ENCODE data around the gene ATP2C2.

Gene ATP2C2

GRCh38 chr16:84475643-84476240 is 107.4 kb downstream of the ATP2C2 start:
- Histone ChIP-seq H3K9me2 (replicated peaks; ENCODE audit: control insufficient read depth, low read length) (no peaks in the 10 kb centered on the region), H3K27ac (ENCODE audit: low read depth, low read length) (no peak overlapping the region), H3K36me3 (ENCODE audit: control insufficient read depth, low read length) (no peaks in the 10 kb centered on the region), H3K27me3 (ENCODE audit: control insufficient read depth, low read length) (no peaks in the 10 kb centered on the region), H3K4me3 (ENCODE audit: low read length) (no peak overlapping the region), H3K4me1 (ENCODE audit: control insufficient read depth, low read length) (no peaks in the 10 kb centered on the region), H4K20me1 (ENCODE audit: control insufficient read depth, insufficient read depth, low read depth, low read length) (no peaks in the 10 kb centered on the region), H3K4me2 (ENCODE audit: low read length) (no peak overlapping the region), H3F3A (ENCODE audit: control insufficient read depth, insufficient read depth) (no peaks in the 10 kb centered on the region), H3K79me2 (ENCODE audit: control insufficient read depth, low read length) (no peaks in the 10 kb centered on the region), H3K9me3 (ENCODE audit: control insufficient read depth, insufficient read depth, low read length) (no peaks in the 10 kb centered on the region; the same call in 1 of the 2 replicates)
- TF ChIP-seq EZH2phosphoT487 (IDR thresholded peaks at IDR 0.05; ENCODE audit: borderline replicate concordance, low read length) (no peak), CTCF (IDR thresholded peaks at IDR 0.05; ENCODE audit: low read depth, low read length, poor library complexity, severe bottlenecking) (no peak)

GRCh38 chr16:84476401-84476800 is 108.1 kb downstream of the ATP2C2 start:
- H3K79me2 ChIP-seq (ENCODE audit: control insufficient read depth, low read length) = no peaks in the 10 kb centered on the region
- TF ChIP-seq EZH2phosphoT487 (IDR thresholded peaks at IDR 0.05; ENCODE audit: borderline replicate concordance, low read length) = no peak
- no peak for TF ChIP-seq CTCF (IDR thresholded peaks at IDR 0.05; ENCODE audit: low read depth, low read length, poor library complexity, severe bottlenecking)
- H3K4me2 ChIP-seq (ENCODE audit: low read length) = no peak overlapping the region
- H3K4me3 ChIP-seq (ENCODE audit: low read length) = no peak overlapping the region
- H3K36me3 ChIP-seq (ENCODE audit: control insufficient read depth, low read length) = no peaks in the 10 kb centered on the region
- no peak overlapping the region for H3K27ac ChIP-seq (ENCODE audit: low read depth, low read length)
- no peaks in the 10 kb centered on the region for H3K4me1 ChIP-seq (ENCODE audit: control insufficient read depth, low read length)
- no peaks in the 10 kb centered on the region for H3K27me3 ChIP-seq (ENCODE audit: control insufficient read depth, low read length)
- H3F3A ChIP-seq (ENCODE audit: control insufficient read depth, insufficient read depth) = no peaks in the 10 kb centered on the region
- no peaks in the 10 kb centered on the region for H4K20me1 ChIP-seq (ENCODE audit: control insufficient read depth, insufficient read depth, low read depth, low read length)
- H3K9me2 ChIP-seq (replicated peaks; ENCODE audit: control insufficient read depth, low read length) = no peaks in the 10 kb centered on the region
- H3K9me3 ChIP-seq (ENCODE audit: control insufficient read depth, insufficient read depth, low read length) = no peaks in the 10 kb centered on the region; the same call in 1 of the 2 replicates

- H3K27ac ChIP-seq (ENCODE audit: low read depth, low read length) = no peak overlapping the region
- no peaks in the 10 kb centered on the region for H3K27me3 ChIP-seq (ENCODE audit: control insufficient read depth, low read length)
- no peak overlapping the region for H3K4me2 ChIP-seq (ENCODE audit: low read length)
- no peaks in the 10 kb centered on the region for H3K4me1 ChIP-seq (ENCODE audit: control insufficient read depth, low read length)
- H4K20me1 ChIP-seq (ENCODE audit: control insufficient read depth, insufficient read depth, low read depth, low read length) = no peaks in the 10 kb centered on the region
- no peak overlapping the region for H3K4me3 ChIP-seq (ENCODE audit: low read length)
- no peaks in the 10 kb centered on the region for H3K36me3 ChIP-seq (ENCODE audit: control insufficient read depth, low read length)
- H3K9me2 ChIP-seq (replicated peaks; ENCODE audit: control insufficient read depth, low read length) = no peaks in the 10 kb centered on the region
- no peaks in the 10 kb centered on the region for H3K9me3 ChIP-seq (ENCODE audit: control insufficient read depth, insufficient read depth, low read length)
- no peak for TF ChIP-seq EZH2phosphoT487 (IDR thresholded peaks at IDR 0.05; ENCODE audit: borderline replicate concordance, low read length)
- no peaks in the 10 kb centered on the region for H3K79me2 ChIP-seq (ENCODE audit: control insufficient read depth, low read length)
- no peaks in the 10 kb centered on the region for H3F3A ChIP-seq (ENCODE audit: control insufficient read depth, insufficient read depth)
These were observed 109.3 kb downstream of the ATP2C2 start for GRCh38 chr16:84477661-84478060.

- H3F3A ChIP-seq (ENCODE audit: control insufficient read depth, insufficient read depth) = no peaks in the 10 kb centered on the region
- H4K20me1 ChIP-seq (ENCODE audit: control insufficient read depth, insufficient read depth, low read depth, low read length) = no peaks in the 10 kb centered on the region
- H3K27me3 ChIP-seq (ENCODE audit: control insufficient read depth, low read length) = no peaks in the 10 kb centered on the region
- no peak overlapping the region for H3K4me3 ChIP-seq (ENCODE audit: low read length)
- H3K27ac ChIP-seq (ENCODE audit: low read depth, low read length) = no peak overlapping the region
- no peaks in the 10 kb centered on the region for H3K36me3 ChIP-seq (ENCODE audit: control insufficient read depth, low read length)
- no peaks in the 10 kb centered on the region for H3K9me3 ChIP-seq (ENCODE audit: control insufficient read depth, insufficient read depth, low read length)
- H3K9me2 ChIP-seq (replicated peaks; ENCODE audit: control insufficient read depth, low read length) = no peaks in the 10 kb centered on the region
- H3K79me2 ChIP-seq (ENCODE audit: control insufficient read depth, low read length) = no peaks in the 10 kb centered on the region
- TF ChIP-seq CTCF (IDR thresholded peaks at IDR 0.05; ENCODE audit: low read depth, low read length, poor library complexity, severe bottlenecking) = no peak
- TF ChIP-seq EZH2phosphoT487 (IDR thresholded peaks at IDR 0.05; ENCODE audit: borderline replicate concordance, low read length) = no peak
- no peak overlapping the region for H3K4me2 ChIP-seq (ENCODE audit: low read length)
- no peaks in the 10 kb centered on the region for H3K4me1 ChIP-seq (ENCODE audit: control insufficient read depth, low read length)
These were observed 110.0 kb downstream of the ATP2C2 start for GRCh38 chr16:84478172-84478947.
